ENCODE measurements around the gene PAQR8. TPM values are rescaled to one million over a fixed set of nuclear protein-coding genes. Genes with fewer than 3 reads are reported as not detected.
A peak's percentile ranks its signal among the peaks of the same experiment; 100 is the strongest.

PAQR8 gene
- total and polyA plus RNA-seq, 4 donors: 2.5 to 9.3 (median 5.9) TPM

GRCh38 chr6:52395969-52396368, 34.0 kb downstream of the PAQR8 start:
- Histone ChIP-seq H3K27ac (ENCODE audit: low read depth in 1 of 2, low read length in 1 of 2) (no peak overlapping the region), H3K36me3 (ENCODE audit: control insufficient read depth in 4 of 4, insufficient read depth in 4 of 4, low read length in 4 of 4) (no peaks in the 10 kb centered on the region), H3K27me3 (ENCODE audit: control insufficient read depth in 3 of 3, insufficient read depth in 3 of 3, low read length in 2 of 3) (no peaks in the 10 kb centered on the region), H3K9ac (ENCODE audit: insufficient read depth in 1 of 2, low read length in 2 of 2) (no peak overlapping the region), H3K4me1 (ENCODE audit: control insufficient read depth in 5 of 5, insufficient read depth in 5 of 5, low read length in 5 of 5) (no peaks in the 10 kb centered on the region), H3K4me3 (no peak overlapping the region), H3K9me3 (ENCODE audit: control insufficient read depth in 4 of 4, insufficient read depth in 3 of 4, low read length in 3 of 4) (no peaks in the 10 kb centered on the region)
- TF ChIP-seq CTCF (IDR thresholded peaks at IDR 0.05; ENCODE audit: control extremely low read depth, extremely low read depth): no peak
- no peak for ATAC-seq (ENCODE audit: insufficient read depth, low FRiP score)
- WGBS, 2 donors: 86 to 90% methylated on average over 2 of the region's 2 CpGs
- no peak for DNase-seq

DNA sequence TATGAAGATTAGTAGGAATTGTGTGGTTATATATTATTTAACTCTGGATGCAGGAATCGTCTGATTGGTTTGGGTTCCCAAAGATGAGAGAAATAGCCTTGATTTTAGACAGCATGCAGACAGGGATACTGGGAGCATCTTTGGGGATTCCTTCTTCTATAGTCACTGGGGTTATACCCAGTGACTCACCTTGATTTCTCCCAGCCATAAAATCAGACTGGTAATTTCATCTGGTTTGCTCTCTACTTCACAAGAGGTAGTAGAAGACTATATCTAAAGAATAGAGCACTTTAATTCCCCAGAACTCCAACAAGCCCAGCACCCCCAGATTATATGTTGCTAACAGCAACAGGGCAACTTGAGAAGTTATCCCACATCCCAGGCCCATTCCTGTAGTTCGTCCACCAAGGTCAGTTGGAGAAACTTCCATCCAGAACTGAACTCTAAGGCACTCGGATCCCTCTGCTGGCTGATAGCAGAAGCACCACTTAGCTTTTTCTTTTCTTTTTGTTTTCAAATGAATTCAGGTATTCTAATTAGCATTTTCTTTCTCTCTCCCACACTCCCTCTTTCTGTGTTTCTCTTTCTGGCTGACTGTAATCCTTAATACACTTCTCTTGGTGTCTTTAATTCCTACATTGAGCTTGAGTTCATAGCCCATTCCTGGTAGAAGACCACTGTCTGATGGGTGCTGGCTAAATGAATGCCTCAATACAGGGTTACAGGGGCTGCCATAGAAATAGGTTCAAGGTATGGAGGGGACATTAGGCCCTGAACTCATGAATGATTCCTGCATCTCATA, 37.8 kb downstream of the PAQR8 start:
- ATAC-seq (ENCODE audit: insufficient read depth, low FRiP score) (no peak), DNase-seq (peak; percentile 49 to 75 (median 64))
- TF ChIP-seq CTCF (IDR thresholded peaks at IDR 0.05; ENCODE audit: control extremely low read depth, extremely low read depth): peak; percentile 63
- no peaks in the 10 kb centered on the region for H3K4me1 ChIP-seq (ENCODE audit: control insufficient read depth in 5 of 5, insufficient read depth in 5 of 5, low read length in 5 of 5)
- WGBS, 2 donors: 35 to 36% methylated on average over 3 of the region's 3 CpGs
- H3K36me3 ChIP-seq (ENCODE audit: control insufficient read depth in 4 of 4, insufficient read depth in 4 of 4, low read length in 4 of 4): peaks cover 0 to 9% (median 4%) of the 10 kb centered on the region in 4 donors
- no peaks in the 10 kb centered on the region for H3K9me3 ChIP-seq (ENCODE audit: control insufficient read depth in 4 of 4, insufficient read depth in 3 of 4, low read length in 3 of 4)
- H3K27ac ChIP-seq (ENCODE audit: low read depth in 1 of 2, low read length in 1 of 2): no peak overlapping the region
- no peak overlapping the region for H3K9ac ChIP-seq (ENCODE audit: insufficient read depth in 1 of 2, low read length in 2 of 2)
- no peaks in the 10 kb centered on the region for H3K27me3 ChIP-seq (ENCODE audit: control insufficient read depth in 3 of 3, insufficient read depth in 3 of 3, low read length in 2 of 3)
- H3K4me3 ChIP-seq: no peak overlapping the region

DNA sequence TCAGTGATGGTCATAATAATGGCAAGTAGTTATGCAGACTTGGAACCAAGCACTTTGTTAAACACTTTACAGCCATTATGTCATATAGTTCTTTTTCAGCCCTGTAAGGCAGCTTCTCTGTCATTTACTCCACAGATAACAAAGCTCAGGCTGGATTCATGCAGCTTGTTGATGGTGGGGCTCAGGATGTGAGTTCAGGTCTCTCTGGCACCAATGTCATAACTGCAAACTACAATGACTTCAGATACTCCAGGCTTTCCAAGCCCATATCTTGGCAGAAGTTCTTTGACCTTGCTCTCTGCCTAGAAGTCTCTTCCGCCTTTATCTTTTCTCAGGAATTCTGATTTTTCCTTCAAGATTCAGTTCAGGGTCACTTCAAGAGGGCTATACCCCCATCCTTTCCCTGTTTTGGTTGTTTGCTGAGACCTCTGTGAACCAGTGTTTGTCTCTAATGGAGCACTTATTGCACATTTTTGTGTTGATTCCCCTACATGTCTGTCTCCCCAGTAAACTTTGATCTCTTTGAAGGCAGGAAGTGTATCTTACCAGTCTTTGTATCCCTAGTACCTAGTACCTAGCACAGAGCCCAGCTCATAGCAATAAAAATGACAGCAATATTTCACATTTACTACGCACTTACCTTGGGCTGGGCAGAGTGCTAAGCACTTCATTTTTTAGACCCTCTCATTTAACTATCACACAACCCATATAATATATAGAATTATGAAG, 38.5 kb downstream of the PAQR8 start:
- Histone ChIP-seq H3K27me3 (ENCODE audit: control insufficient read depth in 3 of 3, insufficient read depth in 3 of 3, low read length in 2 of 3) (no peaks in the 10 kb centered on the region), H3K36me3 (ENCODE audit: control insufficient read depth in 4 of 4, insufficient read depth in 4 of 4, low read length in 4 of 4) (peaks cover 0 to 9% (median 5%) of the 10 kb centered on the region in 4 donors), H3K27ac (ENCODE audit: low read depth in 1 of 2, low read length in 1 of 2) (no peak overlapping the region), H3K4me1 (ENCODE audit: control insufficient read depth in 5 of 5, insufficient read depth in 5 of 5, low read length in 5 of 5) (no peaks in the 10 kb centered on the region), H3K9me3 (ENCODE audit: control insufficient read depth in 4 of 4, insufficient read depth in 3 of 4, low read length in 3 of 4) (no peaks in the 10 kb centered on the region), H3K4me3 (no peak overlapping the region), H3K9ac (ENCODE audit: insufficient read depth in 1 of 2, low read length in 2 of 2) (no peak overlapping the region)
- 87 to 97% methylated on average over 2 of the region's 2 CpGs for WGBS, 2 donors
- ATAC-seq (ENCODE audit: insufficient read depth, low FRiP score) (no peak), DNase-seq (no peak)
- TF ChIP-seq CTCF (IDR thresholded peaks at IDR 0.05; ENCODE audit: control extremely low read depth, extremely low read depth): no peak
